SJCRH30 (cell line): ENCODE results near the gene FTH1. TPM values are rescaled to one million over a fixed set of nuclear protein-coding genes. Genes with fewer than 3 reads are reported as not detected.

Source experiments
- DNase-seq, 2 experiments: peaks; one replicate each; pipeline ENCODE4 v3.0.0-alpha.2; 2015 to 2020
- H3K27ac ChIP-seq: fragments of 250-450 bp; sonication (Bioruptor Pico); 2 replicates; pipeline ENCODE4 v1.5.1; 2020; ENCODE audit warnings: mild to moderate bottlenecking, moderate library complexity
- H3K27me3 ChIP-seq: fragments of 250-450 bp; sonication (Bioruptor Pico); 2 replicates; pipeline ENCODE4 v1.5.1; 2020; ENCODE audit warnings: mild to moderate bottlenecking, moderate library complexity
- H3K36me3 ChIP-seq: fragments of 250-450 bp; sonication (Bioruptor Pico); 2 replicates; pipeline ENCODE4 v1.5.1; 2020; ENCODE audit warnings: mild to moderate bottlenecking, moderate library complexity
- H3K4me1 ChIP-seq: fragments of 250-450 bp; sonication (Bioruptor Pico); 2 replicates; pipeline ENCODE4 v1.5.1; 2020; ENCODE audit warnings: mild to moderate bottlenecking, moderate library complexity
- H3K4me3 ChIP-seq: fragments of 250-450 bp; sonication (Bioruptor Pico); 2 replicates; pipeline ENCODE4 v1.5.1; 2020; ENCODE audit warnings: mild to moderate bottlenecking, moderate library complexity
- H3K9me3 ChIP-seq: fragments of 250-450 bp; sonication (Bioruptor Pico); replicated peaks from 2 replicates; pipeline ENCODE4 v1.5.1; 2020; ENCODE audit warnings: mild to moderate bottlenecking, moderate library complexity
- total RNA-seq: library from RNA; depleted of rRNA; stranded (reverse); fragments of >200 nt; shearing (Covaris generic); gene quantifications from 2 replicates; pipeline ENCODE4 v1.2.3, GENCODE V29; 2014

FTH1 gene
- total RNA-seq, 1 experiment from 2014 or later = 357 TPM

GRCh38 chr11:61951484-61952135, 15.8 kb downstream of the FTH1 start:
- no peak overlapping the region for H3K27ac ChIP-seq
- no peak for DNase-seq
- no peaks in the 10 kb centered on the region for H3K9me3 ChIP-seq

DNA sequence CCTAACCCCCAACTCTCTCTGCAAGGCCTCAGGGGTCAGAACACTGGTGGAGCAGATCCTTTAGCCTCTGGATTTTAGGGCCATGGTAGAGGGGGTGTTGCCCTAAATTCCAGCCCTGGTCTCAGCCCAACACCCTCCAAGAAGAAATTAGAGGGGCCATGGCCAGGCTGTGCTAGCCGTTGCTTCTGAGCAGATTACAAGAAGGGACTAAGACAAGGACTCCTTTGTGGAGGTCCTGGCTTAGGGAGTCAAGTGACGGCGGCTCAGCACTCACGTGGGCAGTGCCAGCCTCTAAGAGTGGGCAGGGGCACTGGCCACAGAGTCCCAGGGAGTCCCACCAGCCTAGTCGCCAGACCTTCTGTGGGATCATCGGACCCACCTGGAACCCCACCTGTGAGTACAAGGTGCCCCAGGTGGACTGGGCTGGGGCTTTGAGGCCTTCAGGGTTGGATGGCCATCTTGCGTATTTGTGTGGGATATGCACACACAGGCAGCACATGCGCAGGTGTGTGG, 17.3 kb downstream of the FTH1 start, which contains the start of gene BEST1:
Gene BEST1, plus strand, starts transcription at position 317 of the 513 bp plus-strand sequence. CDS start 1,456 bp downstream, outside the sequence.
- no peaks in the 10 kb centered on the region for H3K9me3 ChIP-seq

More at GRCh38 chr11:61951484-61952135, 15.8 kb downstream of the FTH1 start:
- Histone ChIP-seq H3K4me1 (no peaks in the 10 kb centered on the region), H3K4me3 (no peak overlapping the region), H3K36me3 (no peaks in the 10 kb centered on the region), H3K27me3 (no peaks in the 10 kb centered on the region)

DNA sequence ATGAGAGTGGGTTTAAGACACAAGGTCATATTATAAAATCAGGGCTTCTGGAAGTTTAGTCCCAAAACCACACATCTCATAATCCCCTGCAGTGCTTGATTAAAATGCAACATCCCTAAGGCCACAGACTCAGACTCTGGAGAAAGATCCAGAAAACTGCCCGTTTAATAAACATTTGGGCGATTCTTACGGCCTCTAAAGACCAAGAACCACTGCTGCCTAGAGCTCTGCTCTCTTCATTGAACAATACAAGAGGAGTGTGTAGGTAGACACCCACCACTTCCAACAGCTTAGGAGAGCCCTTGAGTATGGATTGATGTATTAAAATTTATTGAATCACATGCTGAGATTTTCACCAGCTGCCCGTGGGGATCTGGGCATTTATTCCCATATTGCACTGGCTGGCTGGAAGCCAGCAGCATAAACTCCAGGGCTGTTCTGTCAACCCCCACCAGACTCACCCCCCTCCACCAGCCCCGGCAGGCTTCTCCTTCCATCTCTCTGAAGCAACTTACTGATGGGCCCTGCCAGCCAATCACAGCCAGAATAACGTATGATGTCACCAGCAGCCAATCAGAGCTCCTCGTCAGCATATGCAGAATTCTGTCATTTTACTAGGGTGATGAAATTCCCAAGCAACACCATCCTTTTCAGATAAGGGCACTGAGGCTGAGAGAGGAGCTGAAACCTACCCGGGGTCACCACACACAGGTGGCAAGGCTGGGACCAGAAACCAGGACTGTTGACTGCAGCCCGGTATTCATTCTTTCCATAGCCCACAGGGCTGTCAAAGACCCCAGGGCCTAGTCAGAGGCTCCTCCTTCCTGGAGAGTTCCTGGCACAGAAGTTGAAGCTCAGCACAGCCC, 18.0 kb downstream of the FTH1 start:
- H3K36me3 ChIP-seq = no peaks in the 10 kb centered on the region
- H3K4me1 ChIP-seq = no peaks in the 10 kb centered on the region
- no peaks in the 10 kb centered on the region for H3K27me3 ChIP-seq
- DNase-seq = peak; percentile 75 to 87
- no peaks in the 10 kb centered on the region for H3K9me3 ChIP-seq
- H3K27ac ChIP-seq = no peak overlapping the region; the same call in 1 of the 2 replicates
- H3K4me3 ChIP-seq = no peak overlapping the region

More for the DNA sequence above, 17.3 kb downstream of the FTH1 start, which contains the start of gene BEST1:
- Histone ChIP-seq H3K27ac (no peak within 1 kb of the TSS; the same call in 1 of the 2 replicates), H3K27me3 (no peaks in the 10 kb centered on the region), H3K4me3 (no peak within 1 kb of the TSS), H3K36me3 (no peaks in the 10 kb centered on the region), H3K4me1 (no peaks in the 10 kb centered on the region)
- no peak for DNase-seq

GRCh38 chr11:61948505-61948904, 18.9 kb downstream of the FTH1 start:
- no peaks in the 10 kb centered on the region for H3K36me3 ChIP-seq
- no peaks in the 10 kb centered on the region for H3K4me1 ChIP-seq
- H3K27me3 ChIP-seq = no peaks in the 10 kb centered on the region
- H3K9me3 ChIP-seq = no peaks in the 10 kb centered on the region
- no peak overlapping the region for H3K27ac ChIP-seq
- no peak overlapping the region for H3K4me3 ChIP-seq
- no peak for DNase-seq

- Histone ChIP-seq H3K27ac (no peak overlapping the region), H3K27me3 (no peaks in the 10 kb centered on the region), H3K4me1 (no peaks in the 10 kb centered on the region), H3K9me3 (no peaks in the 10 kb centered on the region), H3K36me3 (no peaks in the 10 kb centered on the region), H3K4me3 (no peak overlapping the region)
- peak; percentile 85 to 90 for DNase-seq
Observed at GRCh38 chr11:61947486-61948210, 19.8 kb downstream of the FTH1 start.

DNA sequence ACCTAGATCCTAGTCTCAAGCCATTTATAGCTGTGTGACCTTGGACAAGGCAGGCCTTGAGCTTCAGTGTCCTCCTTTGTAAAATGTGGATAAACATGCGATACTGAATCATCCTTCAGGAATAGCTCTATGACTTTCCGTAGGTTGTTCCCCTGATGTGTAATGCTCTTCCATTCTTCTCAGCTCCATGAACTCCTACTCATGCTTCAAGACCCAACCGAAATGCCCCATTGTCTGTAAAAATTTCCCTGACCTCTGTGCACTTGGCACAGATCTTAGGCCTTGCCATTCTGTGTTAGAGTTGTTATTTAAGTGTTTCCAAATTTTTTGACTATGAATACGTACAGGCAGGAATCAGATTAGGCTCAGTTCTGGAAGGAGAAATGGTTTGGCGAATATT, 20.5 kb downstream of the FTH1 start:
- Histone ChIP-seq H3K36me3 (no peaks in the 10 kb centered on the region), H3K27me3 (no peaks in the 10 kb centered on the region), H3K4me1 (no peaks in the 10 kb centered on the region), H3K4me3 (no peak overlapping the region), H3K27ac (no peak overlapping the region), H3K9me3 (no peaks in the 10 kb centered on the region)
- no peak for DNase-seq

GRCh38 chr11:61945191-61945590, 22.2 kb downstream of the FTH1 start:
- Histone ChIP-seq H3K4me1 (no peaks in the 10 kb centered on the region), H3K36me3 (no peaks in the 10 kb centered on the region), H3K4me3 (no peak overlapping the region), H3K27me3 (no peaks in the 10 kb centered on the region), H3K27ac (no peak overlapping the region), H3K9me3 (no peaks in the 10 kb centered on the region)
- DNase-seq = no peak

- Histone ChIP-seq H3K9me3 (no peaks in the 10 kb centered on the region), H3K27me3 (no peaks in the 10 kb centered on the region), H3K4me3 (no peak overlapping the region), H3K27ac (no peak overlapping the region), H3K36me3 (no peaks in the 10 kb centered on the region), H3K4me1 (no peaks in the 10 kb centered on the region)
- DNase-seq = no peak
Observed at GRCh38 chr11:61940466-61940865, 27.0 kb downstream of the FTH1 start.

GRCh38 chr11:61935861-61936260, 31.6 kb downstream of the FTH1 start:
- Histone ChIP-seq H3K27ac (no peak overlapping the region), H3K9me3 (no peaks in the 10 kb centered on the region), H3K36me3 (no peaks in the 10 kb centered on the region), H3K4me1 (no peaks in the 10 kb centered on the region), H3K27me3 (no peaks in the 10 kb centered on the region), H3K4me3 (no peak overlapping the region)
- no peak for DNase-seq

DNA sequence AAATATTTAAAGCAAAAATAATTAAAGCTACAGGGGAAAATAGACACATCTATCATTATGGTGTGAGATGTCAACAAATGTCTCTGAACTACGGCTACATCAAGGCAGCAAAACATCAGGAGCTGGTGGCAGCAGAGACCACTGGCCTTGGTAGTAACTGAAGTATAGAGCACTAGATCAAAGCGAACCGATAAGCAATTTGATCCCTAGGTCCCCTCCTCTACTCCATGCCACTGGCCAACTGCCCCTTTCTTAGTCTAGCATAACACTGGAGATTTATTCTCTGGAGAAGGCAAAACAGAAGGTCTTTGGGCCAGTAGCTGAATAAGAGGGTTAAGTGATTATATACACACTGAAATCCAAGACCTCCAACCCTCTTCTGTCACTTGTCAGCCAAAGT, 36.5 kb downstream of the FTH1 start:
- Histone ChIP-seq H3K36me3 (no peaks in the 10 kb centered on the region), H3K4me1 (no peaks in the 10 kb centered on the region), H3K27ac (no peak overlapping the region), H3K4me3 (no peak overlapping the region), H3K27me3 (no peaks in the 10 kb centered on the region), H3K9me3 (no peaks in the 10 kb centered on the region)
- DNase-seq = no peak

GRCh38 chr11:61928606-61929005, 38.8 kb downstream of the FTH1 start:
- DNase-seq = no peak

DNA sequence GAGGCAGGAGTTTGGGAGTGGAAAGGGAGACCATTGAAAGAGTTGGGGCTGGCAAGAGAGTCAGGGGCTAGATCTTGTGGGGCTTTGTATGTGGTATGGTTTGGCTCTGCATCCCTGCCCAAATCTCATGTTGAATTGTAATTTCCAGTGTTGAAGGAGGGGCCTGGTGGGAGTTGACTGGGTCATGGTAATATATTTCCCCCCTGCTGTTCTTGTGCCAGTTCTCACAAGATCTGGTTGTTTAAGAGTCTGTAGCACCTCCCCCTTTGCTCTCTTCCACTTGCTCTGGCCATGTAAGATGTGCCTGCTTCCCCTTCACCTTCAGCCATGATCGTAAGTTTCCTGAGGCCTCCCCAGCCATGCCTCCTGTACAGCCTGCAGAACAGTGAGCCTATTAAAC, 39.9 kb downstream of the FTH1 start:
- Histone ChIP-seq H3K27me3 (no peaks in the 10 kb centered on the region), H3K4me1 (peaks cover 14% of the 10 kb centered on the region), H3K4me3 (no peak overlapping the region), H3K36me3 (no peaks in the 10 kb centered on the region), H3K27ac (no peak overlapping the region), H3K9me3 (no peaks in the 10 kb centered on the region)
- no peak for DNase-seq

More at GRCh38 chr11:61928606-61929005, 38.8 kb downstream of the FTH1 start:
- no peaks in the 10 kb centered on the region for H3K36me3 ChIP-seq
- no peaks in the 10 kb centered on the region for H3K9me3 ChIP-seq
- no peak overlapping the region for H3K27ac ChIP-seq
- H3K4me3 ChIP-seq = no peak overlapping the region
- H3K4me1 ChIP-seq = peaks cover 4% of the 10 kb centered on the region; the same call in 1 of the 2 replicates
- no peaks in the 10 kb centered on the region for H3K27me3 ChIP-seq

- Histone ChIP-seq H3K4me3 (no peak overlapping the region), H3K27ac (no peak overlapping the region), H3K9me3 (no peaks in the 10 kb centered on the region), H3K36me3 (no peaks in the 10 kb centered on the region), H3K27me3 (peaks cover under 1% of the 10 kb centered on the region; the same call in 1 of the 2 replicates), H3K4me1 (peaks cover 14% of the 10 kb centered on the region)
- no peak for DNase-seq
Observed at GRCh38 chr11:61926235-61926634, 41.2 kb downstream of the FTH1 start.

GRCh38 chr11:61925736-61926135, 41.7 kb downstream of the FTH1 start:
- H3K27ac ChIP-seq = no peak overlapping the region
- DNase-seq = no peak
- no peaks in the 10 kb centered on the region for H3K36me3 ChIP-seq
- H3K27me3 ChIP-seq = peaks cover 3% of the 10 kb centered on the region; the same call in 1 of the 2 replicates
- H3K4me1 ChIP-seq = peaks cover 14% of the 10 kb centered on the region
- no peak overlapping the region for H3K4me3 ChIP-seq
- H3K9me3 ChIP-seq = no peaks in the 10 kb centered on the region
